GM15510 (cell line): Measurements from ENCODE around the gene FBXO11.

Experiments used
- POLR2A ChIP-seq: IDR thresholded peaks from 3 replicates; pipeline ENCODE4 v1.6.1; 2011; ENCODE audit warnings: borderline replicate concordance; ENCODE audit not compliant: insufficient read length; ENCODE audit errors: extremely low read depth

FBXO11 gene

DNA sequence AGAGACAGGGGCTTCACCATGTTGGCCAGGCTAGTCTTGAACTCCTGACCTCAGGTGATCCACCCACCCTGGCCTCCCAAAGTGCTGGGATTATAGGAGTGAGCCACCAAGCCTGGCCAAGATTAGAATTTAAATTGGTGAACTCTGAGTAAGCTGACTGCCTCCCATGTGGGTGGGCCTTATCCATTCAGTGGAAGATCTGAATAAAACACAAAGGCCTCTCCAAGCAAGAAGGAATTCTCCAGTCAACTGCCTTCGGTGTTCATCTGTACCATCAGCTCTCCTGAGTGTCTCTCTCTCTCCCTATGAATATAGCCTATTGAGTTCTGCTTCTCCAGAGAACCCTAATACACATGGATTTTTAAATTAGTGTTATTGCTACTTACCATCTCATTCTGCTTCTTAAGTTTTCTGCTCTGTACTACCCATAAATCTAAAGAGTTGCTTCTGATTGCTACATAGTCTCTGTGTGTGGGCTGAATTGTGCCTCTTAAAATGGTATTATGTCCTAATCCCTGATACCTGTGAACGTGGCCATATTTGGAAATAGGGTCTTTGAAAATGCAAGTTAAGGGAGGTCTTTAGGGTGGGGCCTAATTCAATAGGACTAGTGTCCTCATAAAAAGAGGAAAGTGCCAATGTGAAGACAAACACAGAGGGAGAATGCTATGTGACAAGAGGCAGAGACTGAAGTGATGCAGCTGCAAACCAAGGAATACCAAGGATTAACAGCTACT, 36.3 kb downstream of the FBXO11 start:
- no peak for TF ChIP-seq POLR2A

- no peak for TF ChIP-seq POLR2A
These were observed 37.5 kb downstream of the FBXO11 start for GRCh38 chr2:47868611-47869352.

DNA sequence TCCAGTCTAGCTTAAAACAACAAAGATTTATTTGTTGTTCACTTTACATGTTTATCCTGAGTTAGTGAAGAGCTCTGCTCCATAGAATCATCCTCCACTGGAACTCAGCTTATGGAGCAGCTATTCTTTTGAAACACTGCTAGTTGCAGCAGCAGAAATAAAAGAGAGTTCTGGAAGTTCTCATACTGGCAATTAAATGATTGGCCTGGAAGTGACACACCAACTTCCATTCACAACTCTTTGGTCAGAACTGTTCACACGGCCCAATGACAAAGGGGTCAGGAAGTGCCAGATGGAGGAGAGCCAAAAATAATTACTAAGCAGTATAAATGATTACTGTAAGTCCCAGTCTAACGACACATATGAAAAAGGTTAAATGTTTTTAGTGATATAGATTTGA, 39.1 kb downstream of the FBXO11 start:
- no peak for TF ChIP-seq POLR2A

DNA sequence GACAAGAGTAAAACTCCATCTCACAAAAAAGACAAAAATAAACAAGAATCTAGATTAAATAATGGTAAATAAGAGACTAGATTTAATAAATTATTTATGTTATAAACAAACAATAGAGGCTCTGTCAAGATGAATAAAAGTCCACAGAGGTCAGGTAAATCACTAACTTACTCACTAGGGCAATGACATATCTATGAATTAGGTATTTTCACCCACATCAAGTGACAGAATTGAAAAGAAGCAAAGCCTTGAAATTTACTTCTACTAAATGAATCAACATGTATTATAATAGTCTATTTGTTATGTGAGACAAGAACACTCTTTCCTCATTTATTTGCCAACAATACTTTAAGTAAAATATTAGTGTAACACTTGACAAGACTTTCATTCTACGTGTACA, 41.7 kb downstream of the FBXO11 start:
- TF ChIP-seq POLR2A, result no peak

DNA sequence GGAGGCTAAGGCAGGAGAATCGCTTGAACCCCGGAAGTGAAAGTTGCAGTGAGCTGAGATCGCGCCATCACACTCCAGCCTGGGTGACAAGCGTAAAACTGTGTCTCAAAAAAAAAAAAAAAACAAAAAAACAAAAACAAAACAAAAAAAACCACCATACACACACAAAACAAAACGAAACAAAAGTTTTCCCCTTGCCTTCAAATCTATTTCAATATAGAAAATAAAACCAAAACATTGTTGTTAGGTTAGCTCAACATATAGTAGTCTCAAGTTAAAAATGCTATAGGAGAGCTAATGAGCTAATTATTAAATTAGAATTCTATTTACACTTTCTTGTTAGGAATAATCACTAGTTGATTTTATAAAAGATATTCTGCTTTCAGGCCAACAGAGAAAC, 43.3 kb downstream of the FBXO11 start:
- no peak for TF ChIP-seq POLR2A

DNA sequence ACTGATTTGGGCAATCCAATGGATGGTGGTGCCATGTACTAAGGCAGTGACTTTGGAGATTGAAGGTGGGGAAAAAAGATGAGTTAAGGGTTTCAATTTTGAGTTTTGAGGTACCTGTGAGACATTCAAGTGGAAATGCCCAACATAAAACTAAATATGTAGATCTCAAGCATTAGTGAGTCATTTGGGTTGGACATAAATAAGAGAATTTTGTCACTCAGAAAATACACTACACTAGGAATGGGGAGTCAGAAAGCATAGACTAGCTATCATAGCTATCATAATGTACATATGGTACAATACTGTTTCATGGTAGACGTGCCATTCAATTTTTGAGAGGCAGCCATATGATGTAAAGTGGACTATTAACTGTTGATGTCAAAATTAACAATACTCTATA, 56.1 kb downstream of the FBXO11 start:
- TF ChIP-seq POLR2A, result no peak

GRCh38 chr2:47849368-47849767, 56.9 kb downstream of the FBXO11 start:
- TF ChIP-seq POLR2A, result no peak

DNA sequence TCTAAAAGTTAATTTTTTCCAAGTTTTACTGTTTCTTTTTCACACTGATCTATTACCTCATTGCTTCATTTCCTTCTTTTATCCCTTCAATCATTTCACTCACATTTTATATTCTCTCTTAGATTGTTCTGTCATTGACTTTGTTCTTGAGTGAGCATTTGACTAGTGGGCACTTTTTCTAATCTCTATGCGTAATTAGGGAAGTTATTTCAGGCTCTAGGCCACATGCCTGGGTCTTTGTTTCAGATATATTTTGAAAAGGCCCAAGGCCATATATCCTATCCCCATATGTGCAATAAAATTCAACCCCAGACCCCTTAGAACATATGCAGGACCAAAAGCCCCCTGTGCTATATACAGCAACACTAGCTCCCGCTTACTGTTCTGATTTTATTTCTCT, 62.1 kb downstream of the FBXO11 start:
- no peak for TF ChIP-seq POLR2A

DNA sequence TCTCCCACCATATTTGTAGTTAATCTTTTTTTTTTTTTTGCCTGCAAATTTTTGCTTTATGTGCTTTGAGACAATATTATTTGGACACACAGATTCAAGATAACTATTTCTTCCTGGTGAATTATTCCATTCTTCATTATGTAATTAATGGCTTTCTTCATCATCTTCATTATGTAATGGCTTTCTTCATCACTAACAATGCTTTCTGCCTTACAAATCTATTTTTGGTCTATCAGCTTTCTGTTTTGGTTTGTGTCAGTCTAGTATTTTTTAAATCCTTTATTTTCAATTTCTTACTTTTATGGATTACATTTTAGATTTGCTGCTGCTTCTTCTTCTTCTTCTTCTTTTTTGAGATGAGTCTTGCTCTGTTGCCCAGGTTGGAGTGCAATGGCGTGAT, 62.9 kb downstream of the FBXO11 start:
- TF ChIP-seq POLR2A, result no peak

- TF ChIP-seq POLR2A, result no peak
These were observed 63.5 kb downstream of the FBXO11 start for GRCh38 chr2:47842846-47843245.

DNA sequence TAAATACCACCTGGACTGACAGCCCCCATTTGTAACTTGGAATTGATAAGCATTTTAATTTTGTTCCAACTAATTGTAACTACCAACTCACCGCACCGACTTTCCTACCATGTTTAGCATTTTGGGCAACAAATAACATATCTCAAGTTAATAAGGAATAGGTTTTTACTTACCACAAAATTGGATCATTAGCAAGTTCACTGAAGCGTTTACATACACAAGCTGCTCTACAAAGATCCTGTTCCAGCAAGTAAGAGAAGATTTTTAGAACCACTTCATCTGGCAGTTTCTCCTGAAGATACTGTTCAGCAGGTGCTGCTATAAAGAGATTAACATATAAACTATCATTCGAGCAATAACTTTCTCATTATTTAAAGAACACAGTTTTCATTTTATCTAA, 67.6 kb downstream of the FBXO11 start:
- no peak for TF ChIP-seq POLR2A

DNA sequence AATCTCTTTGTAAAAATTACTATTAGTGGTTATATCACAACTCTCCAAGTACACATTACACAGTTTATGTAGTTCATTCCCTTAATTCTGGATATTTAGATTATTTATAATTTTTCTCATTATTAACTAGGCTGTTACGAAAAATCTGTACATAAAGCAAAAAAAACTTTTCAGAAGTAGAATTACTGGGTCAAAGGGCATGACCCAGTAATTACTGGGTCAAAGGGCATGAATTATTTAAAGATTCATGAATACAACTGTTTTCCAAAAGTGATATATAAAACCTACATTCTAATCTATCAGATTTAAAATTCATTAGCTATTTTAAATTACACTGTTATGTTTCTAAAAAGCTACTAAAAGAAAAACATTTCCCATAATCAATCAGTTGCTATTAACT, 68.0 kb downstream of the FBXO11 start:
- TF ChIP-seq POLR2A, result no peak

DNA sequence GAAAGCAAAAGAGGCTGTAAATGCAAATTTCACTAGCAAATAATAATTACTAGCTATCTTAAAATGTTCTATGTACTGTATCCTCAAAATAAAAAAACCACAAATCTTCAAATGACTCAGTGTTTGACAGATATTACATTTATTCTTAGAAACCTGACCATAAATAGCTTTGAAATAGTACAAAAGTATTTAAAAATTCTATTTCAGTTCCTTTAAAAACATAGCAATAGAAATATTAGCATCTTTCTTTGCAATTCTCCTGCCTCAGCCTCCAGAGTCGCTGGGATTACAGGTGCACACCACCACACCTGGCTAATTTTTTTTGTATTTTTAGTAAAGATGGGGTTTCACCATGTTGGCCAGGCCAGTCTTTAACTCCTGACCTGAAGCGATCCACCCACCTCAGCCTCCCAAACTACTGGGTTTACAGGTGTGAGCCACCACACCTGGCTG, 72.8 kb downstream of the FBXO11 start:
- no peak for TF ChIP-seq POLR2A

- TF ChIP-seq POLR2A, result no peak
These were observed 83.8 kb downstream of the FBXO11 start for GRCh38 chr2:47822518-47822917.

GRCh38 chr2:47819834-47820233, 86.5 kb downstream of the FBXO11 start:
- no peak for TF ChIP-seq POLR2A

- TF ChIP-seq POLR2A, result no peak
These were observed 87.5 kb downstream of the FBXO11 start for GRCh38 chr2:47818777-47819176.
